Chondrocyte (in vitro differentiated cells): ENCODE measurements around the gene LOXL1. TPM values are rescaled to one million over a fixed set of nuclear protein-coding genes. Genes with fewer than 3 reads are reported as not detected.
A peak's percentile ranks its signal among the peaks of the same experiment; 100 is the strongest.

Experiments used
- DNase-seq: peaks from one replicate; pipeline ENCODE4 v3.0.0; 2021; ENCODE audit warnings: mixed read lengths, low spot score
- H3K27ac Mint-ChIP-seq: one replicate; pipeline ENCODE4 v1.8.0; 2021; ENCODE audit warnings: mild to moderate bottlenecking, moderate library complexity, mixed read lengths; ENCODE audit not compliant: unreplicated experiment
- H3K27me3 Mint-ChIP-seq: 2 replicates; pipeline ENCODE4 v1.8.0; 2021; ENCODE audit warnings: low read depth, mixed read lengths
- H3K36me3 Mint-ChIP-seq: 2 replicates; pipeline ENCODE4 v1.8.0; 2021; ENCODE audit warnings: low read depth, mixed read lengths
- H3K4me1 Mint-ChIP-seq: 2 replicates; pipeline ENCODE4 v1.8.0; 2021; ENCODE audit warnings: low read depth, mild to moderate bottlenecking, mixed read lengths
- H3K4me3 Mint-ChIP-seq: one replicate; pipeline ENCODE4 v1.8.0; 2021; ENCODE audit warnings: mild to moderate bottlenecking, moderate library complexity, mixed read lengths; ENCODE audit not compliant: unreplicated experiment
- H3K9me3 Mint-ChIP-seq: 2 replicates; pipeline ENCODE4 v1.8.0; 2021; ENCODE audit warnings: low read depth, mixed read lengths
- CTCF ChIP-seq: fragments of 200-600 bp; sonication (generic); IDR thresholded peaks from 2 replicates; pipeline ENCODE4 v1.5.0; 2021; ENCODE audit warnings: antibody characterized with exemption, mild to moderate bottlenecking, moderate library complexity
- total RNA-seq: library from RNA; stranded (reverse); gene quantifications from 3 replicates; pipeline ENCODE4 v1.2.1, GENCODE V29; 2021

LOXL1 gene
- total RNA-seq, 1 donor from 2014 or later, result 428 TPM

- Mint-ChIP-seq H3K9me3 (peaks cover 2% of the 10 kb centered on the region), H3K4me1 (no peaks in the 10 kb centered on the region), H3K4me3 (no peak overlapping the region), H3K27ac (no peak overlapping the region), H3K36me3 (no peaks in the 10 kb centered on the region), H3K27me3 (peaks cover 36% of the 10 kb centered on the region)
- DNase-seq, result no peak
- TF ChIP-seq CTCF, result no peak
These were observed 37.1 kb upstream of the LOXL1 start for GRCh38 chr15:73889053-73889761.

- H3K4me3 Mint-ChIP-seq, result no peak overlapping the region
- TF ChIP-seq CTCF, result no peak
- peaks cover 30% of the 10 kb centered on the region for H3K27me3 Mint-ChIP-seq
- H3K9me3 Mint-ChIP-seq, result peaks cover 2% of the 10 kb centered on the region
- no peaks in the 10 kb centered on the region for H3K36me3 Mint-ChIP-seq
- no peak overlapping the region for H3K27ac Mint-ChIP-seq
- DNase-seq, result peak; percentile 63
- no peaks in the 10 kb centered on the region for H3K4me1 Mint-ChIP-seq
These were observed 36.5 kb upstream of the LOXL1 start for GRCh38 chr15:73889762-73890124.

GRCh38 chr15:73891328-73892315 lies 34.6 kb upstream of the LOXL1 start:
- no peak overlapping the region for H3K4me3 Mint-ChIP-seq
- TF ChIP-seq CTCF, result no peak
- H3K9me3 Mint-ChIP-seq, result peaks cover 2% of the 10 kb centered on the region
- H3K27ac Mint-ChIP-seq, result no peak overlapping the region
- no peaks in the 10 kb centered on the region for H3K36me3 Mint-ChIP-seq
- DNase-seq, result peak; percentile 72
- no peaks in the 10 kb centered on the region for H3K4me1 Mint-ChIP-seq
- peaks cover 25% of the 10 kb centered on the region for H3K27me3 Mint-ChIP-seq

- H3K4me3 Mint-ChIP-seq, result no peak overlapping the region
- TF ChIP-seq CTCF, result no peak
- DNase-seq, result peak; percentile 75
- H3K36me3 Mint-ChIP-seq, result no peaks in the 10 kb centered on the region
- peaks cover 2% of the 10 kb centered on the region for H3K9me3 Mint-ChIP-seq
- peak overlapping the region; percentile 3 for H3K27ac Mint-ChIP-seq
- H3K4me1 Mint-ChIP-seq, result peaks cover 5% of the 10 kb centered on the region
- H3K27me3 Mint-ChIP-seq, result peaks cover 25% of the 10 kb centered on the region
These were observed 33.6 kb upstream of the LOXL1 start for GRCh38 chr15:73892446-73893226.
